SU-DHL-6 (cell line): ENCODE measurements around the gene PEX26.

Experiments
- CTCF ChIP-seq: fragments of 200-600 bp; sonication (generic); IDR thresholded peaks from one replicate; pipeline ENCODE4 v1.5.1; 2017; ENCODE audit warnings: antibody characterized with exemption, mild to moderate bottlenecking, low read length, moderate library complexity; ENCODE audit not compliant: insufficient read depth, poor library complexity, severe bottlenecking
- EZH2phosphoT487 ChIP-seq: fragments of 200-600 bp; sonication (generic), shearing (Covaris generic); conservative IDR thresholded peaks from 2 replicates; pipeline ENCODE4 v1.6.1; 2018; ENCODE audit warnings: mild to moderate bottlenecking, antibody characterized with exemption, low read length, moderate library complexity, mixed read lengths

- TF ChIP-seq CTCF (no peak), EZH2phosphoT487 (no peak)
These were observed 33.4 kb downstream of the PEX26 start for GRCh38 chr22:18110954-18111758.
